Activated T-cell treated with anti-CD3 and anti-CD28 coated beads, Interleukin-2, amount 50 U/mL, for 1 hour (primary cell): ENCODE results near the gene B4GALNT3.

Source experiments
- DNase-seq: peaks from one replicate; pipeline ENCODE4 v3.0.0-alpha.2; 2020

B4GALNT3 gene

DNA sequence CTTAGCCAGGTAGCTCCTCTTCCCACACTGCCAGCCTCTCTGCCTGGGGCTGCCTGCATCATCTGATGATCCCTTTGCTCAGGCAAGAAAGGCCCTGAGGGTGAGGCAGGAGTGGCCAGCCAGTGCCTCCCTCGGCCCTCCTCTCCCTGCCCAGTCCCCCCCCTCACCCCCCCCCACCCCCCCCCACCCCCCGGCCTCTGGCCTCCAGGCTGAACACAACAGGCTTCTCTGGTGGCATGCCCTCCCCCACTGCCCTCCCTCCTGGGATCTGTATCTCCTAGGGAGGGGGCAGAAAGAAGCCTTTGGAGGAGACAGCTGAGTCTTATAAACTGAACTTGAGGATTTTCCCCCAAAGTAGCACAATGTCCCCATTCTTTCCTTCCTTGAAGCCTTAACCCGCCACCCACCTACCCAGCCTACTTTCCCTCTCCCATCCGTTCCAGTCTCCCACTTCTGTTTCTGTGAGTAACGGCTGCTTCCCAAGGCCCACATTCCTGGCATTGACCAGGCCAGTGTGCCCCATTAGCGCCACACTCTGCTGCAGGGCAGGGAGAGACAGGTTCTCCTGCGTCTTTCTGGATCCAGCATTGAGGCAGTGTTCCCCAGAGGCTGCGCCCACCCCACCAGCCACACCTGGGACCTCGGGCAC lies 82.1 kb downstream of the B4GALNT3 start:
- no peak for DNase-seq

DNA sequence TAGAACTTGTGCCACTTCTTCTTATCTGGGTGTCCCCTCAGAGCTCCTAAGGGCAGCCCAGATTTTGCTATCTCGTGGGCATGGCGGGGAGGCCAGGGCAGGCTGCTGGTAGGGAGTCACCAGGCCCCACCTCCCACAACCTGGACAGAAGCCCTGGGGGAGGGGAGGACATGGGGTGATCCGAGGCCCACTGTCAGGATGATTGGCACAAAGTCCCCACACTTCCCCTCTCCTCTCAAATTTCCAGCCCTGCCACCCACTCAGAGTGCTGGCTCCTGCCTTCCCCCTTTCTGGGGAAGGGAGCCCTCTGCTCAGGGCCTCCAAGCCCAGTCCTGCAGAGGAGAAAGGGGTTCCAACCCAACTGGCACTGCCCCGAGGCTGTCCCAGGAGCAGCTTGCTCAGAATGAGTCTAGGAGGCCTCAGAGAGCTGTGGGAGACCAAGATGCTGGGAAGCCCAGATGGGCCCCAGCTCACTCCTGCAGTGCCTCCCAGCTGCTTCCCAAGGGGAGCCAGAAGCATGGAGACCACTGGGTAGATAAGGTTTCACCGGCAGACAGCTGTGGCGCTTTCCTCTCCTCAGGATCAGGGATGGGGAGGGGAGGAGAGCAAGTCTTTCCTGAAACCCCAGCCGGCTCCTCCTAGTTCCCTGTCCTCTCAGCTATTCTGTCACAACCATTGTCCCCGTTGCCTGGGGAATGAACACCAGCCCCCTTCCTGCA lies 82.8 kb downstream of the B4GALNT3 start:
- DNase-seq: no peak

DNA sequence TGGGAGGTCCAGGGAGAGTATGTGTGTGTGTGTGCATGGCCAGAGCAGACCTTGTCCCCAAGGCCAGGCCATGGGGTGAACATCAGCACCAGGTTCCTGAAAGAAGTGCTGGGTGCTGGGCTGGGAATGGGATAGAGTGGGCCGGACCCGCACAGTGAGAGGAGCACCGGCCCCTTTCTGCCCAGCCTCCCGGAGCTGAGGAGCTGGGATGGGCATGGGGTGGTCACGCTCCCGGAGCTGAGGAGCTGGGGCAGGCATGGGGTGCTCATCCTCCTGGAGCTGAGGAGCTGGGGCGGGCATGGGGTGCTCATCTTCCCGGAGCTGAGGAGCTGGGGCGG lies 83.3 kb downstream of the B4GALNT3 start:
- DNase-seq: no peak

DNA sequence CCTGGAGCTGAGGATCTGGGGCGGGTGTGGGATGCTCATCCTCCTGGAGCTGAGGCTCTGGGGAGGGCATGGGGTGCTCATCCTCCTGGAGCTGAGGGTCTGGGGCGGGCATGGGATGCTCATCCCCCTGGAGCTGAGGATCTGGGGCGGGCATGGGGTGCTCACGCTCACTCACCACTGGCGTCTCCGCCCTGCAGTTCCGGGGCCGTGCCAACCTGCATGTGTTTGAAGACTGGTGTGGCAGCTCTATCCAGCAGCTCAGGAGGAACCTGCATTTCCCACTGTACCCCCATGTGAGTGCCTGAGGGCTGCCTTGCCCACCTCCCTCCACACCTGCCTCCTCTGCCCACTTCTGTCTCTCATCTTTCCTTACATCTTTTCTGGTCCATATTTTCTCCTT lies 84.4 kb downstream of the B4GALNT3 start:
- DNase-seq: no peak

DNA sequence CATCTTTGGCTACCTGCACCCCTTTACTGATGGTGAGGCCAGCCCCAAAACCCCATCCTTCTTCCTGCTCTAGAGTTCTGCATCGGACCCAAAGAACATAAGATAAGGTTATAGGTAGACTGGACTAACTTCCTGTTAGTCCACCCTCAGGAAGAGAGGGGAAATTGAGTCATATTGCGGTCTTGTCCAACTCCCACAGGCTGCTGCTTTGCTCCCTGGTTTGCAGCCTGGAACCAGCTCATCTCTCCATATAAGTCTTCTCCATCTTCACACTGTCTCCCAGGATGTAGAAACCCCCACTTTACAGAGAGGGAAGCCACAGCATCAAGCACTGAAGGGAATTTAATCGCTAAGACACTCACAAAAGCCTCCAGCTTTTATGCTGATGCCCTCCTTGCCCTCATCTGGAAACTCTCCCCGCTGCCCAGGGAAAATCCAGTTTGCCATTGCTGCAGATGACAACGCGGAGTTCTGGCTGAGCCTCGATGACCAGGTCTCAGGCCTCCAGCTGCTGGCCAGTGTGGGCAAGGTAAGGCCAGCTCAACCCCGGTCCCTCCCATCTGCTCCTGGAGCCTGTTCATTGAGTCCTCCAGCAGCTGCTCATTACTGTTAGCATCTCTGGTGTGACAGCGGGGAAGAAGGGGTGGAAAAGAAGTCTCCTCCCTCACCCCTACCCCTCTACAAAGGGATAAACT lies 85.3 kb downstream of the B4GALNT3 start:
- no peak for DNase-seq

DNA sequence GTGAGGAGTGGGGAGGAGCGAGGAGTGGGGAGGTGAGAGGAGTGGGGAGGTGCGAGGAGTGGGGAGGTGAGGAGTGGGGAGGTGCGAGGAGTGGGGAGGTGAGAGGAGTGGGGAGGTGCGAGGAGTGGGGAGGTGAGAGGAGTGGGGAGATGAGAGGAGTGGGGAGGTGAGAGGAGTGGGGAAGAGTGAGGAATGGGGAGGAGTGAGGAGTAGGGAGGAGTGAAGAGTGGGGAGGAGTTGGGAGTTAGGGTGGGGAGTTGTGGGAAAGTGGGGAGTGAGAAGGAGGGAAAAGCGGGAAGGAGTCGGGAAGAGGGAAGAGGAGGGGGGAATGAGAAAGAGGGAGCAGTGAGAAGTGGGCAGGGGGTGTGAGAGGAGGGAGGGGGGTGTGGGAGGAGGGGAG lies 86.1 kb downstream of the B4GALNT3 start:
- DNase-seq: no peak

DNA sequence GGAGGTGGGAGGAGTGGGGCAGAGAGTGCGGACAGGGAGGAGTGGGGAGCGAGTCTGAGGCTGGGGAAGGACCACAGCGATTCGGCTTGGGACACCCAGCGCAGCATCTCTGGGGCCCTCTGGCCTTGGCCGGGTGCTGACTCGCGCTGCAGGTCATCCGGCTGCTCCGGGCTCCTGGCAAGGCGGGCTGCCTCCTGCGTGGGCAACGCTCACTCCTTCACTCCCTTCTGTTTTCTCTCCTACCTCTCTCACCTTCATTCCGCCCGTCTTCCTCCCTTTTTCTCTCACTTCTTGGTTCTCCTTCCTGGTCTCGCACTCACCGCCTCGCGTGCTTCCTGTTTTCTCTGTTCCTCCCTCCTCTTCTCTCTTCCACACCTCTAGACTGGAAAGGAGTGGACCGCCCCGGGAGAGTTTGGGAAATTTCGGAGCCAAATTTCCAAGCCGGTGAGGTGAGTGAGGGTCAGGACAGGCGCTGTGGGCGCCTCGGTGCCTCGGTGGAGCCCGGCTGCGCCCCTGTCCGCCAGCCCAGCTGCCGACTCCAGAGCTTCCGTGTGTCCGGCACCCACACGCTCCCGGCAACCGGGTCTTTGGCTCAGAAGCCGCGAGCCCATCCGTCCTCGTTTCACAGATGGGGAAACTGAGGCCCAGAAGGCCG lies 86.7 kb downstream of the B4GALNT3 start:
- no peak for DNase-seq

DNA sequence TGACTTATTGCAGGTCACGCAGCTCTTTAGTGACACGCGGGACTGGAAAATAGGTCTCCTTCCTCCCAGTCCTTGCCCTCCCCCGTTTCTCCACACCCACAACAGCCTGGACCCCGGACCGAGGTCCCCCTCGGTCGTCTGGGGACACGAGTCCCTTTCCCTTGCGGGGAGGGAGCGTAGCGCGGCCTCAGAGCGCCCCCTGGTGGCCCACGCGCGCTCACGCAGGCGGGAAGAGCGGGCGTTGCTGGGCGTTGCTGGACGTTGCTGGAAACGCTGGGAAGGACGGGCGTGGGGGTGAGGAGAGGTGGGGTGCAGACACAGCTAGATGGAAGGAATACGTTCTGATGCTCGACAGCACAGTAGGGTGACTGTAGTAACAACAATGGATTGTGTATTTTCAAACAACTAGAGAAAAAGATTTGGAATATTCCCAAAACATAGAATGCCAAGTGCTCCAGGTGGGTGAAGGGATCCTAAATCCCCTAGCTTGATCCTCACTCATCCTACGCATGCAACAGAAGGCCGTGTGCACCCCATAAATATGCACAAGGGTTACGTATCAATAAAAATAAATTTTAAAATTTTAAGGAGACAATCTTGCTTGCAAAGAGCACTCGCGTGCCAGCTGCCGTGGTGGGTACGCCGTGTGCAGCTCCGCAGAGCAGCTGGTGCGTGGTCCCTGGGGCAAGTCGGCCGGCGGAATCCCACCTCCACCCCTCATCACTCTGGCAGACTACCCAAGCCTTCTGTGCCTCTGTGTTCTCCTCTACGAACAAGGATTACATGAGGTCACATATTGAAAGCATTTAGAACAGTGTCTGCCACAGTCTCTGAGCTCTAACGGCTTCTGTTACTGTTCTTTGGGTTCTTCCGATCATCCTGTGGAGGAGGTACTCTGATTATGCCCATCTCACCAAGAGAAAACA lies 87.4 kb downstream of the B4GALNT3 start:
- peak; percentile 77 for DNase-seq

DNA sequence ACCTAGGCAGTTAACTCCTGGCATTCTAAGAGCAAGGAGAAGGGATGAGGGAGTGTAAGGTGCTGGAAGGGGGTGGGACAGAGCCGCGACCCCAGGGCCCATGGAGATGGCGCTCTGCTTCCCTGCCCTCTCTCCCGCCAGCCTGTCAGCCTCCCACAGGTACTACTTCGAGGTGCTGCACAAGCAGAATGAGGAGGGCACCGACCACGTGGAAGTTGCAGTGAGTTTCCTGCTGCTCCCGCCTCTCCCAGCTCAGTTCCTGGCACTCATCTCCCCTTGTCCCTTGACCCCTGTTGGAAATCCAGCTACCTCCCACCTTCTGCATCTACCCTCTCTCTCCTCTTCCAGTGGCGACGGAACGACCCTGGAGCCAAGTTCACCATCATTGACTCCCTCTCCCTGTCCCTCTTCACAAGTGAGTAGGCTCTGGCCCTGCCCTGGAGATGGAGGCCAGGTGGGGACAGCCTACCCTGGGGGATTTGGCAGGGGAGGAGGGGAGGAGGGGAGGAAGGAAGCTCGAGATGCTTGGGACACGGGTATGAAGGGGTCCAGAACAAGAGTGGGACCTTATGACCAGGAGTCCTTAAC lies 88.2 kb downstream of the B4GALNT3 start:
- no peak for DNase-seq

DNA sequence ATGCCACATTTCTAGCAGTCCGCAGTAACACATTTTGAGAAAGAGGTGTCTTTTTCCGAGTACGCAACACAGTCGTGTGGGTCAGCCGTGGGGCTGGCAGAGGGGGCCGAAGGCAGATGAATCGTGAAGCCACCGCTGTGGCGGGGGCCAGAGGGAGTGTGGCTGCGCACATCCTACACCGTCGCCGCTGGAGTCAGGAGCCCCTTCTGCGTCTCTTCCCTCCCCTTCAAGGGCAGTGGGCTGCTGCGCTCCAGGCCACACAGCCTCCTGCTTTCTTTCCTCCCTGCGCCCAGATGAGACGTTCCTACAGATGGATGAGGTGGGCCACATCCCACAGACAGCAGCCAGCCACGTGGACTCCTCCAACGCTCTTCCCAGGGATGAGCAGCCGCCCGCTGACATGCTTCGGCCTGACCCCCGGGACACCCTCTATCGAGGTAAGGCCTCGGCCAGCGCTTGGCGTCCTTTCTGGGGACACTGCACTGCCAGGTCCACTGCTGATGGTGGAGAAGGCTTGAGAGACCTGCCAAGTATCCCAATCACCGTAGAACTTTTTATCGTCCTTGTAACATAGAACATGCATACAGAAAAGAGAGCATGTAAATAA lies 89.8 kb downstream of the B4GALNT3 start:
- DNase-seq: no peak

DNA sequence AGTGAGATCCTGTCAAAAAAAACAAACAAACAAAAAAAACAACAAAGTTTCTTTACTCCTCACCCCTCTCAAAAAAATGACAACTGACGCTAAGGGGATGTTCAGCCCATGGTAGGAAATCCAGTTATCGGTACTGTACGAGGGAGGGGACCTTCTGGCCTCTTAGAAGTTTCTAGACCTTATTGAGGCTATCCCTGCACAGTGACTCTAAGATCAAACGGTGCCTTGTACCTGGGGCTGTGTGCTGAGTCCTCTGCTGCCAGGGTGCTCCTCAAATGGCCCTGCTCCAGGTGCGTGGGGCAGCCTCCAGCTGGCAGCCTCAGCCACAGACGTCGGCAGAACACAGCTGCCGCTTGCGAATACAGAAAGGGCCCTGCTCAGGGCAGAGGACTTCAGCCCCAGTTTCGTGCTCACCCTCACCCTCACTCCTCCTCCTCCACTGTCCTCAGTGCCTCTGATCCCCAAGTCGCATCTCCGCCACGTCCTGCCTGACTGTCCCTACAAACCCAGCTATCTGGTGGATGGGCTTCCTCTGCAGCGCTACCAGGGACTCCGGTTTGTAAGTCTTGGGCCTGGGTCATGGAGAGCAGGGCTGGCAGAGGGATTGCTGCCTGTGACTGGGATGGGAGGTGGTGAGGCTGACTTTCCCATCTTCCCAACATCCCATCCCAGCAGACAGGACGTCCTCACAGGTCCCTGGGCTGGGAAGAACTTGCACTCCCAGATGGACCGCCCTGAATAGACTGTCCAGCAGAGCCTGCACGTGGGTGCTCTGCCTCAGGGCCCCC lies 90.9 kb downstream of the B4GALNT3 start:
- no peak for DNase-seq

DNA sequence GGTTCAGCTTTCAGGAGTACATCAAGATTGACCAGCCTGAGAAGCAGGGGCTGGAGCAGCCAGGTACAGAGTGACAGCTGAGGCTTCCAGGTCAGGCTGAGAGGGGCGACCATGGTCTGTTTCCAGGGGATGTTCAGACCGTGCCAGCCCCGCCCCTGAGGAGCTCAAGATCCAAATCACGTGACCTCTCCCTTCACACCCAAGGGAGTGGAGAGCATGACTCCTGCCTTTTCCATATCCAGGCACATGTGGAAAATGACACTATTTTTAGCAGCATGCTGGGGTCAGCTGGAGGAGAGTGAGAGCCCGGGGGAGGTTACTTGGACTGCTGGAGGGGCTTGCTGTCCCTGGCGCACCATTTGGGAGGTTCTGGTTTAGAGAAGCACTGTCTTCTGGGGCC lies 92.7 kb downstream of the B4GALNT3 start:
- DNase-seq: no peak

DNA sequence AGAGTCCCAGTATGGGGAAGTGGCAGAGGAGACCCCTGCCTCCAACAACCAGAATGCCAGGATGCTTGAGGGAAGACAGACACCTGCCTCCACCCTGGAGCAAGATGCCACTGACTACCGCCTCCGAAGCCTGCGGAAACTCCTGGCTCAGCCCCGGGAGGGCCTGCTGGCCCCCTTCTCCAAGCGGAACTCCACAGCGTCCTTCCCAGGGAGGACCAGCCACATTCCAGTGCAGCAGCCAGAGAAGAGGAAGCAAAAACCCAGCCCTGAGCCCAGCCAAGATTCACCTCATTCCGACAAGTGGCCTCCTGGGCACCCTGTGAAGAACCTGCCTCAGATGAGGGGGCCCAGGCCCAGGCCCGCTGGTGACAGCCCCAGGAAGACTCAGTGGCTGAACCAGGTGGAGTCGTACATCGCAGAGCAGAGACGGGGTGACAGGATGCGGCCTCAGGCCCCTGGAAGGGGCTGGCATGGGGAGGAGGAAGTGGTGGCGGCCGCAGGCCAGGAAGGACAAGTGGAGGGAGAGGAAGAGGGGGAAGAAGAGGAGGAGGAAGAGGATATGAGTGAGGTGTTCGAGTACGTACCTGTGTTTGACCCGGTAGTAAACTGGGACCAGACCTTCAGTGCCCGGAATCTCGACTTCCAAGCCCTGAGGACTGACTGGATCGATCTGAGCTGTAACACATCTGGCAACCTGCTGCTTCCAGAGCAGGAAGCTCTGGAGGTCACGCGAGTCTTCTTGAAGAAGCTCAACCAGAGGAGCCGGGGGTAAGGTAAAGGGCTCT lies 93.7 kb downstream of the B4GALNT3 start:
- peak; percentile 44 for DNase-seq

DNA sequence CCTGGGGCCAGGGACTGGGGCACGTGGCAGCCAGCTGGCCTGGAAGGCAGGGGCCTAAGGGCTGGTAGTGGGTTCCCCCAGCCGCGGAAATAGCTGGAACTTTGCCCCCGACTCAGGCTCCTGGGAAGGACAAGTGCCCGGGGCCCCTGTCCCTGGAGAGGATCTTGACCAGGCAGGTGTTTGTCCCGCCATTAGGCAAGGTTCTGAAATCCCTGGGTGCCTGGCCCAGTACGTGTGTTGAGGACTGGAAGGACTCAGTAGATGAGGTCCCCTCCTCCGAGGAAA lies 94.2 kb downstream of the B4GALNT3 start:
- no peak for DNase-seq

DNA sequence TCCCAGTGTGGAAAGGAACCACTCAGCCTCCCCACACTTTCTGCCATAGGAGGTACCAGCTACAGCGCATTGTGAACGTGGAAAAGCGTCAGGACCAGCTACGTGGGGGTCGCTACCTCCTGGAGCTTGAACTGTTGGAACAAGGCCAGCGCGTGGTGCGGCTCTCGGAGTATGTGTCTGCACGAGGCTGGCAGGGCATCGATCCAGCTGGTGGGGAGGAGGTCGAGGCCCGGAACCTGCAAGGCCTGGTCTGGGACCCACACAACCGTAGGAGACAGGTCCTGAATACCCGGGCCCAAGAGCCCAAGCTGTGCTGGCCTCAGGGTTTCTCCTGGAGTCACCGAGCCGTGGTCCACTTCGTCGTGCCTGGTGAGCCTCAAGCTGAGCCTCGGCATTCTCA lies 96.8 kb downstream of the B4GALNT3 start:
- no peak for DNase-seq

DNA sequence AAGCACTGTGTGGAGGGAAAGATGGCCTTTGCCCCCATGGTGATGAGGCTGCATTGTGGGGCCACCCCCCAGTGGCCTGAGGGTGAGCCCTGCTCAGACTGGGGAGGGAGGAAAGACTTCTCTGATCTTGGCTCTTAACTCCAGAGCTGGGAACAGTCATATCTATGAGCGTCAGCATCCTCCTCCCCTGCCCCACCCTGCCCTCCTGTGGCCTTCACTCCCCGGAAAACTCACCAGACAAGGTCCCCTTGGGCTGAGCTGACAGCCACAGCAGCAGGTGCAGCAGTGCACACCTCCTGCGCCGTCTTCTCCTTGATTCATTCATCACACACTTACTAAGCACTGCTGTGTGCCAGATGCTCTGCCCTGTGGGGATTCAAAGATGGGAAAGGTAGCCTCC lies 98.8 kb downstream of the B4GALNT3 start:
- DNase-seq: no peak

DNA sequence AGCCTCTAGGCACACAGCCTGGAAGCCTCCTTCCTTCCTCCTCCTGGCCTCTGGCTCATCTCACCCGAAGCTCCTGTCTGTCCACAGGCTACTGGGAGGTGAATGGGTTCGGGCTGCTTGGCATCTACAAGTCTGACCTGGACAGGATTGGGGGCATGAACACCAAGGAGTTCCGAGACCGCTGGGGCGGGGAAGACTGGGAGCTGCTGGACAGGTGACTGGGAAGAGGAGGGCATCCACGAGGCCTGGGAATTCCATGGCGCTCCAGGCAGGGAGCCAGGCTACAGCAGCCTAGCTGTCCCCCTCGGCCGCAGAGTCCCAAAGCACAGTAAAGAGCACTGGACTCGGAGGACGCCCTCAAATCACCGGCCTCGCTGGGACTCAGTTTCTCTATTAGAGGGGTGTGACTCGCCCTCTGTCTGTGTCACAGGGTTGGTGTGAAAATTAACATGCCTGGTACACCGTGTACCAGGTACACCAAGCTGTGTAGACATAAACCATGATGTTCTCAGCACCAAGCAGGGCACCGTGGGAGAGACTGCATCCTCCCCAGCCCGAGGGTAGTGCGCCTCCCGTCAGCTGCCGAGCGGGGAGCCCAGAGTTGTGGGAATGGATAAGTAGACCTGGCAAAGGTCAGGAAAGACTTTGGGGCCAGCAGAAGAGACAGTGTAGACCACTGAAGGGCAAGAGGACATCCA lies 99.6 kb downstream of the B4GALNT3 start:
- no peak for DNase-seq

DNA sequence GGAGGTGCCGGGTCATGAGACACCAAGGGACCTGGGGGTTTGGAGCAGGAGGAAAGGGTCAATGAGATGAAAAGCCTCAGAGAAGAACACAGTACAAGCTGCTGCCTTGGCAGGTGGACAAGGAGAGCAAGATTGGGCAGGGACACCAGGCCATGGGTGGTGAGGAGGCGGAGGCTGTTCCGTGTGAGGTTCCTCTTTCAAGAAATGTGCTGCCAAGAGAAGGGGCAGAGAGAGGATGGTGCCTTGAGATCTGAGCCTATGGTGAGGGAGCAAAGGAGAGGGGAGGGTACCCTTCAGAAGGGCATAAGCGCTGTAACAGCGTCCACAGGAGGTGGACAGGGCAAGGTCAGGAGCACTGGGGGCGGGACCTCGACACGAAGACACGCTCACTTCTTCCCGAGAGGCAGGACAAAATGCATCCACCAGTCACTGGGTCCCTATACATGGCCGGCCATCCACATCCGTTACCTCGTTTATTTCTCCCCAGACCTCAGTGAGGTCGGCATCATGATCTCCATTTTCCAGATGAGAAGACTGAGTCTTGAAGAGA lies 100.2 kb downstream of the B4GALNT3 start:
- DNase-seq: no peak

DNA sequence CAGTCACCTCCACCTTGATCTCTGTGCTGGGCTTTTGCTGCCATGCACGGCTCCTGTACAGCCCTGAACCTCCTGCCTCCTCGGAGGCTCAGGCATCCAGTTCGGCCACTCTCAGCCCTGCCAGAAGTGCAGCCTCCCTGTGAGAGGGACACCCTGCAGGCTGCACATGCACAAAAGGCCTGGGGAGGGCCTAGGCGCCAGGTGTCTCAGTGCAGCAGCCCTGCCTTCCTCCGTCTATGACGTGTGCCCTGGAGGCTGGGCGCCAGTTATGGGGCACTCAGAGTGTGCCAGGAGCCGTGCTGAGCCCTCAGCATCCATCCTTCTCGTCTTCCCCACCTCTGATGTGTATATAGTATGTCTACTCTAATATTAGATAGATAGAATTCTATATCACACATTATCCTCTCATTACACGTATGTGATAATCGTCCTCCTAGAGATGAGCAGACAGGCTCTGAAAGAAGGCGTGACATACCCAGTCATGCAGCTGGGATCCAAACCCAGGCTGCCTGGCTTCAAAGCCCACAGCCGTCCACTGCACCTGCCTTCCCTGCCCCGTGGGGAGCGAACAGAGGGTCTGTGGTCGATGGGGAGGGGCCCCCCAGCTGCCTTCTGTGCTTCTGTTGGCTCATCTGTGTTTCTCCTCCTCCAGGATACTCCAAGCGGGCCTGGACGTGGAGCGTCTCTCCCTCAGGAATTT lies 101.1 kb downstream of the B4GALNT3 start:
- no peak for DNase-seq
